RWPE2 (cell line): ENCODE results near the gene SNAP91.

Source experiments
- ATAC-seq: fragments of 200-7000 bp; cut with Tn5 transposase; 3 replicates; pipeline ENCODE4 v1.9.1; 2021; ENCODE audit warnings: low read depth
- DNase-seq: peaks from one replicate; pipeline ENCODE4 v3.0.0-alpha.2; 2020; ENCODE audit warnings: low spot score
- H3K27ac ChIP-seq: fragments of 450-650 bp; 2 replicates; pipeline ENCODE4 v1.5.1; 2017; ENCODE audit warnings: mild to moderate bottlenecking; ENCODE audit not compliant: poor library complexity, severe bottlenecking
- H3K27me3 ChIP-seq: fragments of 250-450 bp; sonication (Bioruptor Pico); 2 replicates; pipeline ENCODE4 v1.5.1; 2021; ENCODE audit warnings: mild to moderate bottlenecking, moderate library complexity; ENCODE audit not compliant: insufficient read depth, poor library complexity, severe bottlenecking
- H3K36me3 ChIP-seq: fragments of 250-450 bp; sonication (Bioruptor Pico); 2 replicates; pipeline ENCODE4 v1.5.1; 2020; ENCODE audit warnings: low read depth, mild to moderate bottlenecking, moderate library complexity
- H3K4me1 ChIP-seq: fragments of 250-450 bp; sonication (Bioruptor Pico); 2 replicates; pipeline ENCODE4 v1.5.1; 2021; ENCODE audit warnings: mild to moderate bottlenecking, moderate library complexity; ENCODE audit not compliant: insufficient read depth, poor library complexity, severe bottlenecking
- H3K4me3 ChIP-seq: fragments of 250-450 bp; sonication (Bioruptor Pico); 2 replicates; pipeline ENCODE4 v1.5.1; 2021; ENCODE audit warnings: mild to moderate bottlenecking, moderate library complexity; ENCODE audit not compliant: severe bottlenecking
- H3K9me3 ChIP-seq: fragments of 250-450 bp; sonication (Bioruptor Pico); 2 replicates; pipeline ENCODE4 v1.5.1; 2021; ENCODE audit warnings: mild to moderate bottlenecking, moderate library complexity; ENCODE audit not compliant: severe bottlenecking
- CTCF ChIP-seq: fragments of 450-650 bp; IDR thresholded peaks from one replicate; pipeline ENCODE4 v1.5.1; 2017; ENCODE audit warnings: mild to moderate bottlenecking, moderate library complexity; ENCODE audit not compliant: poor library complexity, severe bottlenecking

The SNAP91 gene

GRCh38 chr6:83536647-83537589, 172.0 kb downstream of the SNAP91 start:
- Histone ChIP-seq H3K4me3 (no peak overlapping the region), H3K27me3 (no peaks in the 10 kb centered on the region), H3K27ac (no peak overlapping the region), H3K36me3 (no peaks in the 10 kb centered on the region), H3K9me3 (no peaks in the 10 kb centered on the region), H3K4me1 (no peaks in the 10 kb centered on the region)
- no peak for TF ChIP-seq CTCF
- DNase-seq (no peak), ATAC-seq (no peak)

- Histone ChIP-seq H3K36me3 (no peaks in the 10 kb centered on the region), H3K27me3 (no peaks in the 10 kb centered on the region), H3K9me3 (no peaks in the 10 kb centered on the region), H3K27ac (no peak overlapping the region), H3K4me1 (no peaks in the 10 kb centered on the region), H3K4me3 (no peak overlapping the region)
- ATAC-seq (peak; percentile 41; the same call in 1 of the 3 replicates), DNase-seq (no peak)
- TF ChIP-seq CTCF = peak; percentile 68
Measured at GRCh38 chr6:83536034-83536646, 172.8 kb downstream of the SNAP91 start.

DNA sequence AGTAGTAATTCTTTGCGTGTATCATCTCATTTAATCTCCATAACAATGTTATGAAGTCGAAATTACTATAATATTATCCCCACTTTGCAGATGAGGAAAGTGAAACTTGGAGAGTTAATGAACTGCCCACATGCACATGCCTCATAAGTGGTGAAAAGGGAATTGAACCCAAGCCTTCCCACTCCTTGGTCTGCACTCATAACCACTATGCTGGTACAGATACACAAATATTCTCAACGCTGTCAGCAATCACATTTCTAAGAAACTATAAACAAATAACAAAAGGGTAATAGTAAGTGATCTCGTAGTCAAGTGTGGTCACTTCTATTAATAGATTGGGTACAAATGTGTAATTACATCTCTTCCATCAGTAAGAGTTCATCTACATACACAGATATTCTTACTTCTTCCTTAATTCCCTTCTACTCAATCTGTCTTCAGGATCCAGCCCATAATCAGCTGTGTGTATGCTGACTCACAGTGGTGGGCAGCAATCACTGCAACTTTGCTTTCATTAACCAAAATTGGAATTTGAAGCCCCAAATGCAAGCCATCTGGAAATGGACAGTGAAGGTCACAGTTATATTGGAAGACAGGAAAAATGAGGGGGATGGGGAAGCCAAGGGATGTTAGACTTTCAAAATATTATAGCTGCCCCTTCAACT, 190.0 kb downstream of the SNAP91 start:
- ATAC-seq (no peak), DNase-seq (no peak)
- no peaks in the 10 kb centered on the region for H3K4me1 ChIP-seq
- no peak overlapping the region for H3K4me3 ChIP-seq
- H3K9me3 ChIP-seq = no peaks in the 10 kb centered on the region
- no peak overlapping the region for H3K27ac ChIP-seq
- peak; percentile 43 for TF ChIP-seq CTCF
- H3K36me3 ChIP-seq = no peaks in the 10 kb centered on the region
- H3K27me3 ChIP-seq = no peaks in the 10 kb centered on the region

DNA sequence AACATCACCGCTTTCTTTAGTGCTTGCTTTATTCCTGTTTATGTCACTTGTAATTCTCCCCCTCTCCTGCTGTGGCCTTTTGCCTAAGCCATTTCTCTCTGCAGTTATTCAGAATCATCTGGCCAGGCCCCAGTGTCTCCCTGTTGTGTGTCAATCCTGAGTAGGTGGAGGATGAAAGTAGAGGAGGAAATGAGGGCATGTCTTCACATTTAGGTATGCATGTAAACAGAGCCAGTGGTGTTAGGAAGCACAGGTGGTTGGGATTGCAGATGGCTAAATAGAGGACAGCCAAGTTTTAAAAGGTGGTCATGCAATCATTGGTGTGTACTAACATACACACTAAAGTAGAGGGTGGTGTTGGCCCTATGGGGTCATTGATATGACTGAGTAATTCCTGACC, 191.4 kb downstream of the SNAP91 start:
- H3K4me3 ChIP-seq = no peak overlapping the region
- H3K27me3 ChIP-seq = no peaks in the 10 kb centered on the region
- H3K9me3 ChIP-seq = no peaks in the 10 kb centered on the region
- no peaks in the 10 kb centered on the region for H3K4me1 ChIP-seq
- H3K36me3 ChIP-seq = no peaks in the 10 kb centered on the region
- peak; percentile 29; the same call in 1 of the 3 replicates for ATAC-seq
- DNase-seq = no peak
- no peak for TF ChIP-seq CTCF
- no peak overlapping the region for H3K27ac ChIP-seq
